Measurements from ENCODE around the gene CBX1.

The CBX1 gene

DNA sequence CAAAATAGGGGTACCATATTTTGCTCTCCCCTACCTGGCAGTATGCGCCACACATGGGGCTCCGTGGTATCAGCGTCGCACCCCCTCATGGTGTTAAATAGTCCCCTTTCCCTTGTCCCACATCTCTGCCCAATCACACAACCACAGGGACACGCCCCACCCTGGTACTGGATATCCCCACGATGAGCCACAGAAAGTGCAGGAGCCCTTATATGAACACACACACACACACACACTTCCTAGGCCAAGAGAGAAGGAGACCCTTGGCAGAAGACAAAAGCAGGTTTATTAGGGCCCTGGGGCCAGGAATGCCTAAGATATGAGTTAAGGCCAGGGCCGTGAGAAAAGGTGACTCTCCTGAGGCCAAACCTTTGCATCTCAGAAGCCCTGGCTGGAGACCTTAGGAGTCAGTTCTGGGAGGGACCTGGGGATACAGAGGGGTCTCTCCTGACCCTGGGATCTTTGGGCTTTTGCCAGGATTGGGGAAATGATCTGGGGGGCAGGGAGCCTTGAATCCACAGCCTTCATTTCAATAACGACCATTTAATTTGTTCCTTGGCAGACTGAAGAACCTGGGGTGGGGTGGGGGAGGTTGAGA is 75.3 kb downstream of the CBX1 start:
- no peak for DNase-seq (ENCODE audit: low spot score)

- peak; percentile 97 for DNase-seq (ENCODE audit: low spot score)
These were observed 76.0 kb downstream of the CBX1 start for GRCh38 chr17:48025040-48025903.

- DNase-seq (ENCODE audit: low spot score): no peak
These were observed 76.9 kb downstream of the CBX1 start for GRCh38 chr17:48024149-48025039.

- DNase-seq (ENCODE audit: low spot score): peak; percentile 82
These were observed 77.7 kb downstream of the CBX1 start for GRCh38 chr17:48023400-48024148.

GRCh38 chr17:48022901-48023300 is 78.4 kb downstream of the CBX1 start:
- DNase-seq (ENCODE audit: low spot score): no peak

- DNase-seq (ENCODE audit: low spot score): no peak
These were observed 79.3 kb downstream of the CBX1 start for GRCh38 chr17:48021934-48022333.
